ENCODE data around the gene YAF2. TPM values are rescaled to one million over a fixed set of nuclear protein-coding genes. Genes with fewer than 3 reads are reported as not detected.

Gene YAF2
- total RNA-seq, 1 donor from 2014 or later, result 22.4 TPM

- TF ChIP-seq EZH2 (IDR thresholded peaks at IDR 0.05), result no peak
- Histone ChIP-seq H3K9ac (no peak overlapping the region), H3K27me3 (no peaks in the 10 kb centered on the region), H3K9me3 (ENCODE audit: low read depth) (no peaks in the 10 kb centered on the region), H3K4me3 (no peak overlapping the region), H2AFZ (replicated peaks) (no peak overlapping the region), H3F3A (ENCODE audit: low read depth) (peaks cover 22% of the 10 kb centered on the region), H3K36me3 (no peaks in the 10 kb centered on the region), H3K79me2 (ENCODE audit: low read depth) (peaks cover 68% of the 10 kb centered on the region), H4K20me1 (ENCODE audit: low read depth) (peaks cover 36% of the 10 kb centered on the region), H3K4me2 (peak overlapping the region; percentile 94), H3K27ac (no peak overlapping the region), H3K4me1 (peaks cover 11% of the 10 kb centered on the region)
- Mint-ChIP-seq H3K9me3 (peaks cover 2% of the 10 kb centered on the region), H3K27me3 (ENCODE audit: insufficient read depth, low read depth) (no peaks in the 10 kb centered on the region), H3K27ac (no peak overlapping the region), H3K36me3 (peaks cover 8% of the 10 kb centered on the region), H3K4me3 (no peak overlapping the region), H3K4me1 (peaks cover 28% of the 10 kb centered on the region)
- DNase-seq (ENCODE audit: low spot score), result no peak
Observed at GRCh38 chr12:42141981-42142606, 96.0 kb downstream of the YAF2 start.

GRCh38 chr12:42140901-42141300 is 97.1 kb downstream of the YAF2 start:
- DNase-seq (ENCODE audit: low spot score), result peak; percentile 25

GRCh38 chr12:42135259-42135814 is 102.7 kb downstream of the YAF2 start:
- Mint-ChIP-seq H3K4me3 (no peak overlapping the region), H3K27ac (no peak overlapping the region), H3K36me3 (peaks cover 27% of the 10 kb centered on the region), H3K27me3 (ENCODE audit: insufficient read depth, low read depth) (no peaks in the 10 kb centered on the region), H3K4me1 (peaks cover 4% of the 10 kb centered on the region), H3K9me3 (peaks cover 23% of the 10 kb centered on the region)
- Histone ChIP-seq H3K27ac (no peak overlapping the region), H4K20me1 (ENCODE audit: low read depth) (peaks cover 2% of the 10 kb centered on the region), H3K4me2 (no peak overlapping the region), H3K79me2 (ENCODE audit: low read depth) (peaks cover 94% of the 10 kb centered on the region), H3K4me1 (no peaks in the 10 kb centered on the region), H3K36me3 (no peaks in the 10 kb centered on the region), H3K9ac (no peak overlapping the region), H3K4me3 (no peak overlapping the region), H3K27me3 (no peaks in the 10 kb centered on the region), H3K9me3 (ENCODE audit: low read depth) (no peaks in the 10 kb centered on the region), H2AFZ (replicated peaks) (no peak overlapping the region), H3F3A (ENCODE audit: low read depth) (no peaks in the 10 kb centered on the region)
- no peak for DNase-seq (ENCODE audit: low spot score)
- TF ChIP-seq EZH2 (IDR thresholded peaks at IDR 0.05) (no peak), CTCF (IDR thresholded peaks at IDR 0.05) (no peak), EZH2phosphoT487 (IDR thresholded peaks at IDR 0.05) (no peak)

More at GRCh38 chr12:42140901-42141300, 97.1 kb downstream of the YAF2 start:
- no peaks in the 10 kb centered on the region for H3K27me3 ChIP-seq
- Mint-ChIP-seq H3K4me3 (no peak overlapping the region), H3K9me3 (peaks cover 9% of the 10 kb centered on the region), H3K27ac (no peak overlapping the region), H3K36me3 (peaks cover 13% of the 10 kb centered on the region), H3K27me3 (ENCODE audit: insufficient read depth, low read depth) (no peaks in the 10 kb centered on the region), H3K4me1 (peaks cover 27% of the 10 kb centered on the region)
- H3F3A ChIP-seq (ENCODE audit: low read depth), result peaks cover 20% of the 10 kb centered on the region
- peaks cover 9% of the 10 kb centered on the region for H3K4me1 ChIP-seq
- H3K4me2 ChIP-seq, result no peak overlapping the region
- no peak overlapping the region for H3K27ac ChIP-seq
- no peak overlapping the region for H3K4me3 ChIP-seq
- H3K79me2 ChIP-seq (ENCODE audit: low read depth), result peaks cover 79% of the 10 kb centered on the region
- no peak overlapping the region for H3K9ac ChIP-seq
- no peak for TF ChIP-seq EZH2phosphoT487 (IDR thresholded peaks at IDR 0.05)
- no peak for TF ChIP-seq CTCF (IDR thresholded peaks at IDR 0.05)
- TF ChIP-seq EZH2 (IDR thresholded peaks at IDR 0.05), result no peak
- H2AFZ ChIP-seq (replicated peaks), result no peak overlapping the region
- H3K36me3 ChIP-seq, result no peaks in the 10 kb centered on the region
- no peaks in the 10 kb centered on the region for H3K9me3 ChIP-seq (ENCODE audit: low read depth)
- H4K20me1 ChIP-seq (ENCODE audit: low read depth), result peaks cover 36% of the 10 kb centered on the region
